A549 treated with AZD9567 at 1 μM for 4 hours (cell line): ENCODE data around the gene HBD. TPM values are rescaled to one million over a fixed set of nuclear protein-coding genes. Genes with fewer than 3 reads are reported as not detected.

Source experiments
- total RNA-seq: library from RNA; stranded (reverse); fragments of 200-300 nt; extraction: Qiagen RNA extraction; gene quantifications from 5 replicates; pipeline ENCODE4 v1.2.3, GENCODE V29; 2022; ENCODE audit not compliant: insufficient read depth

Gene HBD
- total RNA-seq = not detected in 5 replicates

GRCh38 chr11:5234381-5234834 is at the start of gene HBD:
TSS of gene HBD (minus strand) at chr11:5234483. CDS start at chr11:5234433, 50 bp downstream.

DNA sequence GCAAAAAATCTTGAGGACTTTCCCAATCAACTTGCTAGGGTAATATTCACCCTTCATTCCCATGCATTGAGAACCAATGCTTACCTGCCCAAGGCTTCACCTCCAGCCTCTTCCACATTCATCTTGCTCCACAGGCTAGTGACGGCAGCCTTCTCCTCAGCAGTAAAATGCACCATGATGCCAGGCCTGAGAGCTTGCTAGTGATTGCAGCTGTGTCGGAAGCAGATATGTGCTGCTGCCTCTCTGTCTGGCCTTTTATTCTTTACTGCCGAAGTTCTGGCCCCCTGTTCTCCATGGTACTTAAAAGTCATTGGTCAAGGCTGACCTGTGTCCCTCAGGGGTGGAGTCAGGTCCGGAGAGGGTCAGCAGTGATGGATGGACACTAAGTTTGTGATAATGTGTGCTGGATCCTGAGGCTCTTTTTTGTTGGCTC is 35.4 kb upstream of the HBD start, which contains the start of gene HBE1:
HBE1 (minus strand) TSS at position 231 of the 433 bp plus-strand sequence; CDS start at position 176, 55 bp downstream.

GRCh38 chr11:5254646-5255413 is 20.5 kb upstream of the HBD start, which contains the start of gene HBG2:
TSS of gene HBG2 (minus strand) at chr11:5254781. CDS start at chr11:5254728, 53 bp downstream.

GRCh38 chr11:5249807-5250396 is 15.6 kb upstream of the HBD start, which contains the start of gene HBG1:
TSS of gene HBG1 (minus strand) at chr11:5249857. CDS start at chr11:5249804, 53 bp downstream.

GRCh38 chr11:5226732-5227310 is 7.5 kb downstream of the HBD start, which contains the start of gene HBB:
TSS of gene HBB (minus strand) at chr11:5227071. CDS start at chr11:5227021, 50 bp downstream.

GRCh38 chr11:5200582-5200981 is 33.7 kb downstream of the HBD start, which contains the start of gene OR51V1:
TSS of gene OR51V1 (minus strand) at chr11:5200682. CDS start at chr11:5200682, 0 bp downstream.

Other genes with a start within 250 kb of the HBD start
- not detected in 5 replicates for gene OR51L1, start 239.6 kb downstream of the HBD start, total RNA-seq
- not detected in 5 replicates for gene OR52J3, start 188.0 kb downstream of the HBD start, total RNA-seq
- not detected in 5 replicates for gene OR52E2, start 174.9 kb downstream of the HBD start, total RNA-seq
- gene OR52E1, start 164.9 kb downstream of the HBD start, total RNA-seq = not detected in 5 replicates
- gene OR52A5, start 96.1 kb downstream of the HBD start, total RNA-seq = not detected in 5 replicates
- gene OR52A1, start 79.7 kb downstream of the HBD start, total RNA-seq = not detected in 5 replicates
- gene OR51V1, start 33.8 kb downstream of the HBD start, total RNA-seq = not detected in 5 replicates
- gene HBB, start 7.4 kb downstream of the HBD start, total RNA-seq = not detected in 5 replicates
- gene HBG1, start 15.4 kb upstream of the HBD start, total RNA-seq = not detected in 5 replicates
- gene HBG2, start 20.3 kb upstream of the HBD start, total RNA-seq = not detected in 5 replicates
- gene HBE1, start 35.5 kb upstream of the HBD start, total RNA-seq = not detected in 5 replicates
- not detected in 5 replicates for gene OR51B4, start 67.5 kb upstream of the HBD start, total RNA-seq
- not detected in 5 replicates for gene OR51B2, start 89.8 kb upstream of the HBD start, total RNA-seq
- 0.09 TPM in 1 of 5 replicates, not detected in the others for gene OR51B5, start 109.0 kb upstream of the HBD start, total RNA-seq
- gene OR51B6, start 117.0 kb upstream of the HBD start, total RNA-seq = not detected in 5 replicates
- gene OR51M1, start 149.3 kb upstream of the HBD start, total RNA-seq = not detected in 5 replicates
- not detected in 5 replicates for gene OR51Q1, start 187.6 kb upstream of the HBD start, total RNA-seq
- gene OR51I1, start 207.0 kb upstream of the HBD start, total RNA-seq = not detected in 5 replicates
- gene OR51I2, start 214.8 kb upstream of the HBD start, total RNA-seq = not detected in 5 replicates